ENCODE data around the gene RNF182.

Gene RNF182

GRCh38 chr6:13946506-13946905 is 21.8 kb downstream of the RNF182 start:
- no peak for TF ChIP-seq CREB5 (CRISPR knock-in tag; IDR thresholded peaks at IDR 0.05; ENCODE audit: low read depth)
- no peak for TF ChIP-seq ARNTL (CRISPR knock-in tag; IDR thresholded peaks at IDR 0.05; ENCODE audit: borderline replicate concordance, low read depth)
- no peak for TF ChIP-seq PATZ1 (CRISPR knock-in tag; IDR thresholded peaks at IDR 0.05; ENCODE audit: borderline replicate concordance)
- TF ChIP-seq OSR1 (CRISPR knock-in tag; IDR thresholded peaks at IDR 0.05): no peak
- TF ChIP-seq TOX (CRISPR knock-in tag; IDR thresholded peaks at IDR 0.05; ENCODE audit: borderline replicate concordance): no peak
- no peak for TF ChIP-seq ZNF8 (CRISPR knock-in tag; IDR thresholded peaks at IDR 0.05)
- TF ChIP-seq SNAI2 (CRISPR knock-in tag; IDR thresholded peaks at IDR 0.05): no peak
- TF ChIP-seq TCF4 (CRISPR knock-in tag; IDR thresholded peaks at IDR 0.05; ENCODE audit: borderline replicate concordance): no peak
- no peak for TF ChIP-seq ISL1 (CRISPR knock-in tag; IDR thresholded peaks at IDR 0.05)
- no peak for TF ChIP-seq POU6F1 (CRISPR knock-in tag; IDR thresholded peaks at IDR 0.05; ENCODE audit: borderline replicate concordance, low read depth)
- TF ChIP-seq ZC3H10 (CRISPR knock-in tag; IDR thresholded peaks at IDR 0.05): no peak
- no peak for TF ChIP-seq ZNF565 (CRISPR knock-in tag; conservative IDR thresholded peaks at IDR 0.05; ENCODE audit: low read depth)
- no peak for TF ChIP-seq GLIS3 (CRISPR knock-in tag; IDR thresholded peaks at IDR 0.05)
- TF ChIP-seq ZFP3 (CRISPR knock-in tag; IDR thresholded peaks at IDR 0.05): no peak
- no peak for TF ChIP-seq RARB (CRISPR knock-in tag; IDR thresholded peaks at IDR 0.05)
- ATAC-seq: no peak

GRCh38 chr6:13947611-13948178 is 22.9 kb downstream of the RNF182 start:
- TF ChIP-seq SNAI2 (CRISPR knock-in tag; IDR thresholded peaks at IDR 0.05): no peak
- no peak for TF ChIP-seq PPARA (CRISPR knock-in tag; IDR thresholded peaks at IDR 0.05; ENCODE audit: borderline replicate concordance)
- no peak for TF ChIP-seq ZNF565 (CRISPR knock-in tag; conservative IDR thresholded peaks at IDR 0.05; ENCODE audit: low read depth)
- TF ChIP-seq ZC3H10 (CRISPR knock-in tag; IDR thresholded peaks at IDR 0.05): no peak
- TF ChIP-seq PATZ1 (CRISPR knock-in tag; IDR thresholded peaks at IDR 0.05; ENCODE audit: borderline replicate concordance): no peak
- TF ChIP-seq TCF4 (CRISPR knock-in tag; IDR thresholded peaks at IDR 0.05; ENCODE audit: borderline replicate concordance): no peak
- TF ChIP-seq TSHZ2 (CRISPR knock-in tag; IDR thresholded peaks at IDR 0.05): no peak
- no peak for TF ChIP-seq POU6F1 (CRISPR knock-in tag; IDR thresholded peaks at IDR 0.05; ENCODE audit: borderline replicate concordance, low read depth)
- no peak for TF ChIP-seq CSDC2 (CRISPR knock-in tag; IDR thresholded peaks at IDR 0.05)
- no peak for TF ChIP-seq ZNF8 (CRISPR knock-in tag; IDR thresholded peaks at IDR 0.05)
- no peak for TF ChIP-seq ZFP30 (CRISPR knock-in tag; IDR thresholded peaks at IDR 0.05)
- no peak for TF ChIP-seq OSR1 (CRISPR knock-in tag; IDR thresholded peaks at IDR 0.05)
- TF ChIP-seq TOX (CRISPR knock-in tag; IDR thresholded peaks at IDR 0.05; ENCODE audit: borderline replicate concordance): no peak
- no peak for TF ChIP-seq GLIS3 (CRISPR knock-in tag; IDR thresholded peaks at IDR 0.05)
- TF ChIP-seq RARB (CRISPR knock-in tag; IDR thresholded peaks at IDR 0.05): no peak
- TF ChIP-seq CREB5 (CRISPR knock-in tag; IDR thresholded peaks at IDR 0.05; ENCODE audit: low read depth): no peak
- no peak for TF ChIP-seq ZNF70 (CRISPR knock-in tag; IDR thresholded peaks at IDR 0.05)
- TF ChIP-seq ESRRG (CRISPR knock-in tag; IDR thresholded peaks at IDR 0.05): no peak
- TF ChIP-seq ISL1 (CRISPR knock-in tag; IDR thresholded peaks at IDR 0.05): no peak

More at GRCh38 chr6:13947611-13948178, 22.9 kb downstream of the RNF182 start:
- ATAC-seq: no peak

Measured in SK-N-SH treated with all-trans-retinoic acid at 6 μM for 48 hours (cell line).